Measurements from ENCODE around the gene SLC7A14.

- TF ChIP-seq, protein P1, sequence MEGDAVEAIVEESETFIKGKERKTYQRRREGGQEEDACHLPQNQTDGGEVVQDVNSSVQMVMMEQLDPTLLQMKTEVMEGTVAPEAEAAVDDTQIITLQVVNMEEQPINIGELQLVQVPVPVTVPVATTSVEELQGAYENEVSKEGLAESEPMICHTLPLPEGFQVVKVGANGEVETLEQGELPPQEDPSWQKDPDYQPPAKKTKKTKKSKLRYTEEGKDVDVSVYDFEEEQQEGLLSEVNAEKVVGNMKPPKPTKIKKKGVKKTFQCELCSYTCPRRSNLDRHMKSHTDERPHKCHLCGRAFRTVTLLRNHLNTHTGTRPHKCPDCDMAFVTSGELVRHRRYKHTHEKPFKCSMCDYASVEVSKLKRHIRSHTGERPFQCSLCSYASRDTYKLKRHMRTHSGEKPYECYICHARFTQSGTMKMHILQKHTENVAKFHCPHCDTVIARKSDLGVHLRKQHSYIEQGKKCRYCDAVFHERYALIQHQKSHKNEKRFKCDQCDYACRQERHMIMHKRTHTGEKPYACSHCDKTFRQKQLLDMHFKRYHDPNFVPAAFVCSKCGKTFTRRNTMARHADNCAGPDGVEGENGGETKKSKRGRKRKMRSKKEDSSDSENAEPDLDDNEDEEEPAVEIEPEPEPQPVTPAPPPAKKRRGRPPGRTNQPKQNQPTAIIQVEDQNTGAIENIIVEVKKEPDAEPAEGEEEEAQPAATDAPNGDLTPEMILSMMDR (conservative IDR thresholded peaks at IDR 0.05; ENCODE audit: low read depth, low read length), result no peak
- TF ChIP-seq FOS (IDR thresholded peaks at IDR 0.05; ENCODE audit: low read depth, low read length) (no peak), POLR2A (IDR thresholded peaks at IDR 0.05; ENCODE audit: low read depth, low read length) (no peak), SMC3 (IDR thresholded peaks at IDR 0.05; ENCODE audit: low read depth, low read length) (no peak), CEBPB (IDR thresholded peaks at IDR 0.05; ENCODE audit: low read depth, low read length) (no peak), MAFK (IDR thresholded peaks at IDR 0.05; ENCODE audit: low read depth, low read length) (no peak), MXI1 (IDR thresholded peaks at IDR 0.05; ENCODE audit: borderline replicate concordance, low read depth, low read length) (0 out of 2 replicates have a peak, but pooled peaks have one; percentile 7), RCOR1 (IDR thresholded peaks at IDR 0.05; ENCODE audit: insufficient replicate concordance, low read length) (no peak), MAZ (IDR thresholded peaks at IDR 0.05; ENCODE audit: borderline replicate concordance, low read depth, low read length) (no peak), BHLHE40 (IDR thresholded peaks at IDR 0.05; ENCODE audit: low read depth, low read length) (peak; percentile 75; the same call in 1 of the 2 replicates), NFE2L2 (IDR thresholded peaks at IDR 0.05; ENCODE audit: low read depth, low read length) (no peak)
- TF ChIP-seq, protein P2, sequence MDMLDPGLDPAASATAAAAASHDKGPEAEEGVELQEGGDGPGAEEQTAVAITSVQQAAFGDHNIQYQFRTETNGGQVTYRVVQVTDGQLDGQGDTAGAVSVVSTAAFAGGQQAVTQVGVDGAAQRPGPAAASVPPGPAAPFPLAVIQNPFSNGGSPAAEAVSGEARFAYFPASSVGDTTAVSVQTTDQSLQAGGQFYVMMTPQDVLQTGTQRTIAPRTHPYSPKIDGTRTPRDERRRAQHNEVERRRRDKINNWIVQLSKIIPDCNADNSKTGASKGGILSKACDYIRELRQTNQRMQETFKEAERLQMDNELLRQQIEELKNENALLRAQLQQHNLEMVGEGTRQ (IDR thresholded peaks at IDR 0.05; ENCODE audit: low read depth, low read length), result no peak
Measured at GRCh38 chr3:170421111-170421641, 164.7 kb downstream of the SLC7A14 start.

Data from IMR-90 (cell line).